Stomach (tissue), 4 donors: ENCODE data around the gene KIRREL3.

ENCODE experiments used
- CTCF ChIP-seq, 7 experiments: fragments of 450-650 bp in 4 of 7; fragments of 200-600 bp in 3 of 7; sonication (generic) in 3 of 7; IDR thresholded peaks; one replicate each; pipeline ENCODE4 v1.5.1; 2016 to 2019; ENCODE audit warnings: antibody characterized with exemption in 7 of 7, control low read depth in 2 of 7, mild to moderate bottlenecking in 1 of 7
- POLR2A ChIP-seq, 4 donors: fragments of 450-650 bp; IDR thresholded peaks; one replicate each; pipeline ENCODE4 v1.6.1; 2016; ENCODE audit warnings: antibody characterized with exemption in 4 of 4, control low read depth in 2 of 4, mild to moderate bottlenecking in 1 of 4, moderate library complexity in 1 of 4

- TF ChIP-seq CTCF (IDR thresholded peaks at IDR 0.05), result no peak
- no peak for TF ChIP-seq POLR2A (IDR thresholded peaks at IDR 0.05)
Measured at GRCh38 chr11:126502982-126503381, 497.6 kb downstream of the KIRREL3 start.
